GM19452 (cell line): Measurements from ENCODE around the gene DKK2.

Experiments
- ATAC-seq: cut with Tn5 transposase; IDR thresholded peaks from one replicate; pipeline ENCODE4 v1.9.1; 2021; ENCODE audit not compliant: unreplicated experiment

DKK2 gene

GRCh38 chr4:107017443-107018343, 18.4 kb downstream of the DKK2 start:
- ATAC-seq = no peak

DNA sequence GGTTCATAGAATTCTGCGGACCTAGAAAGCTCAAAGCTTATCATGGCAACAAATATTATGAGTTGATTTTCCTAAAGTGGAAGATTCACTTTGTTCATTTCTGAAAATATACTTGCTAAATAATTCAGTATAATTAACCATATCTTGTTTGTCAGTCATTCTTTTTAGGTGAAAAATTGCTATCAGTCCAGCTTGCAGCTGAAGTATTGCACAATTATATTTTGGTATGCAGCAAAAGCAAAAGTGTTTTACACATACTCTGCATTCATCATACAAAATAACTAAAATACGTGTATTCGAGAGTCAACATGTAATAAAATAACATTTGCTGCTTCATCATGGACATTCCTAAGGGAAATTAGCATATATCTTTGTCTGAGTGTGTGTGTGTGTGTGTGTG, 24.8 kb downstream of the DKK2 start:
- ATAC-seq = no peak

DNA sequence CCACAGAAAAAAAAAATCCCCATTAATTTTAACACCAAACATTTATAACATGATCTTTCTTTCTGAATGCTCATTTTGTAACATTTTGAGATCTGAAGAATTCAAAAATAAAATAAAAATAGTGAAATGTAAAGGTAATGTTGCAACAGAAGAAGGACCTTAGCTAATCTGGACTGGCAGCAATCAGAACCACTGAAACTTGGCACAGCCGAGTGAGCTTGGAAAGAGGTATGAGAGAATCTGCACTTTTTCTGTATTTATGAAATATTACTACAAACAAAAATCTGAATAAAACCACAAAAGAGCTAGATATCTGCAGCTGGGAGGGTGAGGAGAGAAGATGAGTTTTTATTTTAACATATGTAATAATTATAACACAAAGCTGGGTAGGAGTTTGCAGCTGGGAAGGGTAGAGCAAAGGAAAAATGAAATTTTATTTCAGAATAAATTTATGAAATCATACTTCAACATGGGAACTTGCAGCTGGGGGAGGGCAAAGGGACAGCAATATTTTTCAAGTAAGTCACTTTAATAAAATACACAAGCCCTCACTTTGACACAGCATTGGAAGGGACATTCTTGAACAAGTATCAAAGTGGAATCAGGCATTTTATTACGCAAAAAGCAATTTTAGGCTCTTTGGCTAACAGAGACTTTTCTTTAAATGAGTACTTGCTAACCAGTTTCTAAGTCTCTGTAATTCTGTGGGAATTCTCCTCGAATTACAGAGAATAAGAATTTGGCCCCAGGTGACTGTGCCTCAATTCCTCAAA, 26.7 kb downstream of the DKK2 start:
- ATAC-seq = no peak

DNA sequence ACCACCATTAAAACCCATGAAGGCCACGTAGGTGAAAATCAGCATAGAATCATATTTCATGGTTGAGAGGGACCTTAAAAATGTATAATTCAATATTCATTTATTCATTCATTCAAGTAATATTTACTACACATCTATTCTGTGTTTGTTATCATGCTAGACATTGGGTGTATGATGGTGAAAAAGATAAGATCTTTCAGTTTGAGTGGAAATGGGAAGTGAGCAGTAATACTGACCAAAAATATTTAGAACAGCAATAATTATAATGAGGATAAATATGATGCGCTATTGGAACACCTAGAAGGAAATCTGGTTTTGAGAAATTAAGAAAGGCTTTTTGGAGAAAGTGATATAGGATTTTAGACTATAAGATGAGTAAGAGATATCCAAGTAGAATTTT, 28.0 kb downstream of the DKK2 start:
- no peak for ATAC-seq

DNA sequence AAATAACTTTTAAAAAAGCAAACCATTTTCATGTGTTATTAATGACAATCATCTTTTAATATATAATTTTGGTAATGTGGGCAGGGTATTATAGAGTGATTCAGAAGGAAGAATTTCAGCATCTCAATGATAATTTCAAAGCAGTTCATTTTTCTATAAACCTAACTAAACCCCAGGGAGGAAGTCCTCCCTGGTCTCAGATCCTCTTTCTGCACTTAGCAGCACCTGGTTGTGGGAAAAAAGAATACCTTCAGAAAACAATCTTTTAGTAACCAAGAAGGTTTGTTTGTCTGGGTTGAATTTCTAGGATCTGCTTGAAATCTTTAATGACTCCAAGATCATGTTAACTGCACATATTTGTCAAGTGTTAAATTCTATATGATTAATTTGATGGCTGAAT, 29.9 kb downstream of the DKK2 start:
- no peak for ATAC-seq

GRCh38 chr4:106996490-106996889, 39.6 kb downstream of the DKK2 start:
- no peak for ATAC-seq

DNA sequence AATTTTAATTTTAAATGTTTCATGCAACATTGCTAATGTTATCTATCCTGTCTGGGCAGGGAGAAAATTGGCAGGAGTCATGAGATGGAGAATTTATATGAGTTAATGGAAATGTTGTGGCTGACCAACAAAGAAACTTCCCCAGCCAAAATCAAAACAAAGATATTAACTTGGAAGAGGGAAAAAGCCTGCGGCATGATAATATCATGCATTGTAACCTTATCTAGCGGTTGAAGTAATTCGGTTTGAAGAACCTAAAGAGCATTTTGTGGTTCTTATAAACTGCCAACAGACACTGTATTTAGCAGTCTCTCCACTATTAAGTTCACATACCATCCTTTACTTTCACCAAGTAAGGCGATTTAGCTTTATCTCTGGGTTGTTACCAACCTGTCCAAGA, 42.3 kb downstream of the DKK2 start:
- no peak for ATAC-seq

DNA sequence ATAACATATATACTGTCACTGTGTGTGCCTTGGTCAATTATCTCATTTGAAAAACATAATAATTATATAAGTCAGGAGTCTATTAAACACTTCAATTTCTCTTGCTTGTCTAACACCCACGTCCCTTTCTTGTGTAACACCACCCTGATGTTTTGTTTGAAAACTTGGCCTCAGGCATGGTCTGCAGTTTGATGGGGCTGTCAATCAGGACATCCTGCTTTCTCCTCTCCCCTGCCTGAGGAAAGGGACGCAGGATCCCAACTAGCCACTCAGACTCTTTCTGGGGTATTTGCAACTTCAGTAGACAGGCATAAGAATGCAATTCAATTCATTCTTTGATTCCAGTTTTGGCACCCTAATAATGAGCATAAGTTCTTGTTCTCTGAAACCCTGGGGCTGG, 48.8 kb downstream of the DKK2 start:
- ATAC-seq = no peak

DNA sequence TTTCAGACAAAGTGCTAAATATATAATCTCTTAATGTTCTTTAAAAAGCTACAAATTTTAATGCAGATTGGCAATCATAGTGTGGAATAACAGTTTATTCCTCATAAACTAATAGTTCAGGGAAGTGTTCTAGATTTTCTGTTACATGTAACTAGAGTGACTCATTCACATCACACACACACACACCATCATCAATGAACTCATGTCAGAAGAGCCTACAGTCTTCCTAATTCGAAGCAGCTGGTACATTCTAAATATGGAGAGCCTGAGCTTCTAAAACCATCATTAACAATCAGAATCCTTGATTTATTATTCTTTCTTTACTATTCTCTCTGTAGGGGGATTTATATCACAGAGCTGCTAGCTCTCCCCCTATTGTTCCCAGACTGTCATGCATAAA, 49.6 kb downstream of the DKK2 start:
- ATAC-seq = no peak

GRCh38 chr4:106985830-106986229, 50.3 kb downstream of the DKK2 start:
- ATAC-seq = no peak

GRCh38 chr4:106982711-106983211, 53.4 kb downstream of the DKK2 start:
- ATAC-seq = no peak

GRCh38 chr4:106981431-106981830, 54.7 kb downstream of the DKK2 start:
- no peak for ATAC-seq

DNA sequence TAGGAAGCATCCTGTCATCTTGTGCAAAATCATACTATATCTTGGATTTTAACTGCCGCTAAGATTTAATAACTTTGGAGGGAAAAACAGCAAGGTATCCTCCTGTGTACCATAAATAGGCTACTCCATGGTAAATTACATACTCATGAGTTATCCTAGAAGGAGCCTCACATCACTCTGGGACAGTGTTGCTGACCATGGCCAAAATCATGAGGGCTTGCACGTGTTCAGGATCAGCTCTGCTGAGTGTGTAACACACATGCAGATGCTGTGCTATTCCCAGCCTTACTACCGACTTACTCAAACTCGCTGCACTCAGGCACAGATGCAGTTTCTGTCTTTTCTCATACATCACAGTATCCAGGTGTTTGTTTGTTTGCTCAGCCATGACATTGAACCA, 56.6 kb downstream of the DKK2 start:
- no peak for ATAC-seq

DNA sequence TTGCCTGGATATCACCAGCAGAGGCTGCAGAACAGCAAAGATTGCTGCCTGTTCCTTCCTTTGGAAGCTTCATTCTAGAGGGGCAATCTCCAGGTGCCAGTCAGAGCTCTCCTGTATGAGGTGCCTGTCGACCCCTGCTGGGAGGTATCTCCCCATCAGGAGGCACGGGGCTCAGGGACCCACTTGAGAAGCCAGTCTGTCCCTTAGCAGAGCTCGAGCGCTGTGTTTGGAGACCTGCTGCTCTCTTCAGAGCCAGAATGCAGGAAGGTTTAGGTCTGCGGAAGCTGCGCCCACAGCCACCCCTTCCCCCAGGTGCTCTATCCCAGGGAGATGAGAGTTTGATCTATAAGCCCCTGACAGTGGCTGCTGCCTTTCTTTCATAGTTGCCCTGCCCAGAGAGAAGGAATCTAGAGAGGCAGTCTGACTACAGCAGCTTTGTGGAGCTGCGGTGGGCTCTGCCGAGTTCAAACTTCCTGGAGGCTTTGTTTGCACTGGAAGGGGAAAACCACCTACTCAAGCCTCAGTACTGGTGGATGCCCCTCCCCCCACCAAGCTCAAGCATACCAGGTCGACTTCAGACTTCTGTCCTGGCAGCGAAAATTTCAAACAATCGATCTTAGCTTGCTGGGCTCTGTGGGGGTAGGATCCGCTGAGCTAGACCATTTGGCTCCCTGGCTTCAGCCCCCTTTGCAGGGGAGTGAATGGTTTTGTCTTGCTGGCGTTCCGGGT, 57.9 kb downstream of the DKK2 start:
- ATAC-seq = no peak

DNA sequence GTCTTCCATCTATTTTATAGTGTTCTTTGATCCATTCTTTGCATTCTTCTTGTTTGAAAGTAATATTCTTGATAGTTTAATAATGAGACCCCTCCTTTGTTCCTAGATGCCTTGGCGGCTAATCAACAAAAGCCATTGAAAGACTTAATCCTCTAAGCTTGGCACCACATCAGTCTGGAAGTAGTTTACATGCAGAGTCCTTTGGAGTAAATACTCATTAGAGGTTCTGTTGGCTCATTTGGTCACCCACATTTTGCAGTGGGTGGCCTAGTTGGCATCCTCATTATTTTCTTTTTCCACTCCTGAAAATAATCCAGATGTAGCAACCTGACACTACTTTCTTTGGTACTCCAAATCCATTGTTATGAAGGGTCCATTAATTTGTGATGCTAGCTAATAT, 64.5 kb downstream of the DKK2 start:
- no peak for ATAC-seq

DNA sequence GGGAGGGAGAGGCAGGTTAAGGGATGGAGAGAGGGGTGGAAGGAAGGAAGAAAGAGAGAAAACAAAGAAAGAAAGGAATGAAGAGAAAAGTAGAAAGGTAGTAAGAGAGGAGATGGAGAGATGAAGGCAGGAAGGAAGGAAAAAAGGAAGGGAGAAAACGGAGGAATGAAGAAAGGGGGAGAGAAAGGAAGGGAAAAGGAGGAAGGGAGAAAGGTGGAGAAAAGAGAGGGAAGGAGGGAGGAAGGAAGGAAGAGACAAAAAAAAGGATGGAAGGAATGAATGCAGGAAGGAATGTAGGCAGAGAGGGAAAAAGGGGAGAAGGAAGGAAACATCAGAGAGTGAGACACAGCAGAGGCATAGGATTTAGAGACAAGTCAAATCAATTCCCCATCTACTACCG, 68.2 kb downstream of the DKK2 start:
- no peak for ATAC-seq

GRCh38 chr4:106953036-106953705, 82.9 kb downstream of the DKK2 start:
- ATAC-seq = no peak

GRCh38 chr4:106951891-106952290, 84.2 kb downstream of the DKK2 start:
- ATAC-seq = no peak

GRCh38 chr4:106941841-106942240, 94.3 kb downstream of the DKK2 start:
- no peak for ATAC-seq

GRCh38 chr4:106930522-106930921, 105.6 kb downstream of the DKK2 start:
- no peak for ATAC-seq

DNA sequence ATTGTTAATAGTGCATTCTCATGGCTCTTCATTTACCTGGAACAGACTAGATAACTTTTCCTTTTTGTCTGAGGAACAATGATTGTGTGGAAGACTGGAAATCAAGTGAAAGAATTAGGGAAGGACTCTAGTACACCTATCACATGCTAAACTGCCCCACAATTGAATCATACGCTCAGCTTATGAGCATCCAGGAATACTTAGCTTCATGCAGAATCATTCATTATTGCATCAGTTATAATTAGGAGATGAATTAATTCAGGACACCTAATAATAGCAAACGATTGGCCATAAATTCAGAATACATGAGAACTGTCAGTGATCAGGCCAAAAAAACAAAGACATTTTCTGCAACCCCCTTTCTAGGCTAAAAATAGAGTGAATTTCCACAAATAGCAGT, 106.9 kb downstream of the DKK2 start:
- ATAC-seq = no peak
